PFSK-1 (cell line): ENCODE data around the gene GCN1.

Source experiments
- FOXP2 ChIP-seq: optimal IDR thresholded peaks from 2 replicates; pipeline ENCODE3; 2011; ENCODE audit warnings: borderline replicate concordance, control low read depth, inconsistent platforms; ENCODE audit not compliant: insufficient read depth; ENCODE audit errors: extremely low read length, extremely low read depth
- POLR2AphosphoS5 ChIP-seq: IDR thresholded peaks from 2 replicates; pipeline ENCODE4 v1.6.1; 2012; ENCODE audit warnings: low read depth, mild to moderate bottlenecking, control low read depth, low read length, moderate library complexity
- SIN3A ChIP-seq: IDR thresholded peaks from 2 replicates; pipeline ENCODE4 v1.6.1; 2012; ENCODE audit warnings: mild to moderate bottlenecking, low read length, moderate library complexity, borderline replicate concordance; ENCODE audit not compliant: insufficient read depth
- TAF1 ChIP-seq: IDR thresholded peaks from 2 replicates; pipeline ENCODE4 v1.6.1; 2012; ENCODE audit warnings: low read length, control low read depth, borderline replicate concordance; ENCODE audit not compliant: insufficient read depth
- TF ChIP-seq, protein P1 (sequence below), 2 experiments: IDR thresholded peaks; 2 replicates each; pipeline versions ENCODE4 v1.6.1 to v1.8.0; 2011 to 2012; ENCODE audit warnings: low read depth in 2 of 2, low read length in 2 of 2, control low read depth in 1 of 2, inconsistent platforms in 1 of 2, mild to moderate bottlenecking in 1 of 2, moderate library complexity in 1 of 2; ENCODE audit not compliant: insufficient read depth in 1 of 2

GCN1 gene

DNA sequence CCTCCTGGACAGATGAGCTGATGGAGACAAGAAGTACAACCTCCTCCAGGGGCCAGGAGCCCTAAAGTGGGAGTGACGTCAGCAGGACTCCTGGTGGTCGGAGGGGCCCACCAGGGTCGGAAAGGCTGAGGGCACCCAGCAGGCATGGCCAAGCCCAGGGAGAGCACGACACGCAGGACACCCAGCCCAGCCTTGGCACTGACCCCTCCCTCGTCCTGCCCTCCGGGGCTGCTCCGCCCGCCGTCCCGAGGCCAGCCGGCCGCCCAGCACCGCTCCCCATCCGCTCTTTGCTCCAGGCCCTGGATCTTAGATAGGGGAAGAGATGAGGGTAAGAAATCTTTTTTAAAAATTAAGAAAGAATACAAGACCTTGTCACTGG lies 20.8 kb upstream of the GCN1 start:
- TF ChIP-seq SIN3A: no peak
- no peak for TF ChIP-seq POLR2AphosphoS5
- TF ChIP-seq, protein P1, sequence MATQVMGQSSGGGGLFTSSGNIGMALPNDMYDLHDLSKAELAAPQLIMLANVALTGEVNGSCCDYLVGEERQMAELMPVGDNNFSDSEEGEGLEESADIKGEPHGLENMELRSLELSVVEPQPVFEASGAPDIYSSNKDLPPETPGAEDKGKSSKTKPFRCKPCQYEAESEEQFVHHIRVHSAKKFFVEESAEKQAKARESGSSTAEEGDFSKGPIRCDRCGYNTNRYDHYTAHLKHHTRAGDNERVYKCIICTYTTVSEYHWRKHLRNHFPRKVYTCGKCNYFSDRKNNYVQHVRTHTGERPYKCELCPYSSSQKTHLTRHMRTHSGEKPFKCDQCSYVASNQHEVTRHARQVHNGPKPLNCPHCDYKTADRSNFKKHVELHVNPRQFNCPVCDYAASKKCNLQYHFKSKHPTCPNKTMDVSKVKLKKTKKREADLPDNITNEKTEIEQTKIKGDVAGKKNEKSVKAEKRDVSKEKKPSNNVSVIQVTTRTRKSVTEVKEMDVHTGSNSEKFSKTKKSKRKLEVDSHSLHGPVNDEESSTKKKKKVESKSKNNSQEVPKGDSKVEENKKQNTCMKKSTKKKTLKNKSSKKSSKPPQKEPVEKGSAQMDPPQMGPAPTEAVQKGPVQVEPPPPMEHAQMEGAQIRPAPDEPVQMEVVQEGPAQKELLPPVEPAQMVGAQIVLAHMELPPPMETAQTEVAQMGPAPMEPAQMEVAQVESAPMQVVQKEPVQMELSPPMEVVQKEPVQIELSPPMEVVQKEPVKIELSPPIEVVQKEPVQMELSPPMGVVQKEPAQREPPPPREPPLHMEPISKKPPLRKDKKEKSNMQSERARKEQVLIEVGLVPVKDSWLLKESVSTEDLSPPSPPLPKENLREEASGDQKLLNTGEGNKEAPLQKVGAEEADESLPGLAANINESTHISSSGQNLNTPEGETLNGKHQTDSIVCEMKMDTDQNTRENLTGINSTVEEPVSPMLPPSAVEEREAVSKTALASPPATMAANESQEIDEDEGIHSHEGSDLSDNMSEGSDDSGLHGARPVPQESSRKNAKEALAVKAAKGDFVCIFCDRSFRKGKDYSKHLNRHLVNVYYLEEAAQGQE (IDR thresholded peaks at IDR 0.05; ENCODE audit: insufficient read depth in 1 of 2, low read depth in 2 of 2, low read length in 2 of 2): no peak
- no peak for TF ChIP-seq TAF1
- TF ChIP-seq FOXP2: no peak

DNA sequence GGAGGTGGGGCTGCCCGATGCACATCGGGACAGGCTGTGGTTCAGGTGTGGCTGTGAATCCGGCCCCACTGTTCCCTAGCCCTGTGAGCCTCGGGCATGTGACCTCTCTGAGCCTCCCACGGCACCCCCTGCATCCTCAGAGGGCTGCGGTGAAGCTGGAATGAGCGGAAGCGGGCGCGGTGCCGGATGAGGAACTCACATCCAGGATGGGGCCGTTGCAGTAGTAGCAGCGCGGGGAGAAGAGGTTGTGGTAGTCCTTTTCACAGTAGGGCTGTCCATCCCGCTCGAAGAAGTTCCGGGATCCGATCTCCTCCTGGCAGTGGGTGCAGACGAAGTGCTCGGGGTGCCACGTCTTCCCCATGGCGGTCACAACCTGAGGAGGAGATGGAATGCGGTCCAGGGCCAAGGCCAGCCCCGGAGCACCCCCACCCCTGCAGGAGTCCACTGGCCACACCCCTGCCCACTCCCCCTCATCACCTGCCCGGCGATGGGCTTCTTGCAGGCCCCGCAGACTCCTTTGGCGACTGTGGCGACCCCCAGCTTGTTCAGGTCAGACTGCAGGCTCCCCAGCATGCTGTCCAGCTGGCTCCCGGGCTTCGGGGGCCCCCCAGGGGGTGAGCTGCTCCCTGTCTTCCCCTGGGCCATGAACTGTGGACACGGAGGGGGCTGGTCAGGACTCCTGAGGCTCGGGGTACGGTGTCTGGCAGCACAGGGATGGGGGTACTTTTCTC lies 20.3 kb upstream of the GCN1 start:
- TF ChIP-seq, protein P1 (IDR thresholded peaks at IDR 0.05; ENCODE audit: insufficient read depth in 1 of 2, low read depth in 2 of 2, low read length in 2 of 2): no peak
- TF ChIP-seq SIN3A (no peak), TAF1 (no peak), POLR2AphosphoS5 (no peak), FOXP2 (no peak)

DNA sequence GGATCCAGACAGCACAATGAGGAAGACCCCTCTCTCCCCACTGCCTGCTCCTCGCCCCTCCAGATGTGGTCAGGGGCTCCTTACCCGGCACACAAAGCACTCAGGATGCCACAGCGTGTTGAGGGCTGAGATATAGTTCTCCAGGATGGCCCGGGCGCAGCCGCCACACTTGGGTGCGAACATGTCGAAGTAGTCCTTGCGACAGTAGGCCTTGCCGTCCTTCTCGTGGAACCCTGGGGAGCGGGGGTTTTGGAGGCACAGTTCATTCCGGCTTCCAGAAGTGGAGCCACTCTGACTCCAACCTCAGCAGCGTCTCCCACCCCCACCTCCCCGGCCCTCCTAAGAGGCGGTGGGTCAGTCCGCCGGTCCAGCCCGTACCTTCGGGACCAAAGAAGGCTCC lies 19.2 kb upstream of the GCN1 start:
- no peak for TF ChIP-seq SIN3A
- TF ChIP-seq POLR2AphosphoS5: no peak

DNA sequence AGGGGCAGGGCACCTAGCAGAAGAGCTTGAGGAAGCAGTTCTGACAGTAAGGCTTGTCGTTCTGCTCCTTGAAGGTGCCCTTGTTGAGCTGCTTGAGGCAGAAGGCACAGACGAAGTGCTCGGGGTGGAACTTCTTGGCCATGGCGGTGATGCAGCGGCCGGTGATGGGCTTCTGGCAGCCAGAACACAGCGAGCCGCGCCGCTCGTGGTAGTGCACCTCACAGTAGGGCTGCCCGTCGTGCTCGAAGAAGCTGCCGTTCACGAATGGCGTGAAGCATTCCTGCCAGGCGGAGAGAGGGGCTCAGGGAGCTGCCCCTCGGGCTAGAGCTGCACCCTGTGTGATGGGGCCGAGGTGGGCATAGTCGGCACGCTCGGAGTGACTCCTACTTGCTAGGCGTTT lies 17.8 kb upstream of the GCN1 start:
- TF ChIP-seq POLR2AphosphoS5 (no peak), TAF1 (no peak), FOXP2 (no peak), SIN3A (no peak)
- TF ChIP-seq, protein P1 (IDR thresholded peaks at IDR 0.05; ENCODE audit: insufficient read depth in 1 of 2, low read depth in 2 of 2, low read length in 2 of 2): no peak

DNA sequence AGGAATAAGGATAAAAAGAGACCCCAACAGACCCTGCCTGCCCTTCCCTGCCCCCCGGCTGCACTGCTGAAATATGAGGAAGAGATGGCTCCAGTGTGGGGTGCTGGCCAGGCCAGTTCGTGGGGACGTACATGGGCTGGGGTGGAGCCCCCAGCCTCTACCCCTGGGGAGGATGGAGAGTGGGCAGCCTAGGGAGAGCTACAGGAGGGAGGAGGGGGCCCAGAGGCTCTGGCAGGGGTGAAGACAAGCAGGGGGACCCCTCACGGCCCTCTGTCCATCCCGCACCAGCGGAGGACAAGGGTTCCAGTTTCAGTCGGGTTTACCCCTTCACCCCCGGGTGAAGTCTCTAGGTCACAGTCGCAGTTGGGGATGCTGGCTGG lies 17.4 kb upstream of the GCN1 start:
- TF ChIP-seq, protein P1 (IDR thresholded peaks at IDR 0.05; ENCODE audit: insufficient read depth in 1 of 2, low read depth in 2 of 2, low read length in 2 of 2): no peak
- TF ChIP-seq TAF1 (no peak), SIN3A (no peak), FOXP2 (no peak), POLR2AphosphoS5 (no peak)
